HS-27A (cell line): ENCODE results near the gene LRP3.

Experiments
- DNase-seq: peaks from one replicate; pipeline ENCODE4 v3.0.0-alpha.2; 2012; ENCODE audit warnings: low read depth, missing footprints

LRP3 gene

DNA sequence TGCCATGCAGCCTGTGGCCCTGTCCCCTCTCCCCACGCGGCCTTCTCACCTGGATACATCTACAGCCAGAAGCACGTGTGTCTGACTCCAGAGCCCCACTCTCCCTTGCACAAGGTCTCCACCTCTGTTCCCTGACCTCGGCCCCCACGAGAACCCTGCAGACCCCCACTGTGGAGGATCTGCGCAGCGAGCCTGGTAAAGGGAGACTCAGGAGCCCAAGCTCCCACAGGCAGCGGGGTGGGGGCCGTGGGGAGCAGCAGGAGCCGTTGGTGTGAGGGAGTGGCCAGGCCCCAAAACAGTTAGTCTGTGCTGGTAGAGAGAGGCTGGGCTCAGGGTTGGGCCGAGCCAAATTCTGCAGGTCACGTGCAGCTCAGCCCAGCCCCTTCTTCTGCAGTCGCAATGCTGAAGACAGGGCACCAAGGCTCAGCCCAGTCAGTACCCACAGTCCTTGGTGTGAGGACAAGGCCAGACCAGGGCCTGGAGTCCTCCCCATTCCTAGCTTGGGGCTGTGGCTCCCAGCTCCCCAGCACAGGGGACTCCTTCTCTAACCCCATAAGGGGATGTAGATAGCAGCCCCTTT lies 60.2 kb downstream of the LRP3 start:
- DNase-seq, result no peak

DNA sequence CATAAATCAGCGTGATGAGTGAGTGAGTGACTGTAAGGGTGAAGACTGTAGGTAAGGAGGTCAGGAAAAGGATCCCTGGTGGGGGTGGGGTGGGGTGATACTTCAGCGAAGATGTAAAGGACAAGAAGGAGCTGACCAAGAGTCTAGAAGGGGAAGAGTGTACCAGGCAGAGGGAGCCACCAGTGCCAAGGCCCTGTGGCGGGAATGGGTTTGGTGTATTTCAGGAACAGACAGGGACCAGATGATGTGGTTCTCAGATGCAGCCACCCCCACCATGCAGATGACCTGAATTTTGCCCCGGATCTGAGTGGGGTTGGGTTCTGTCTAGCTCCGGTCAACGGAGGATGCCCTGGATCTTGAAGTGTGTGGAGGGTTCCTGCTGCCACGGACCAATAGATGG lies 61.7 kb downstream of the LRP3 start:
- no peak for DNase-seq

DNA sequence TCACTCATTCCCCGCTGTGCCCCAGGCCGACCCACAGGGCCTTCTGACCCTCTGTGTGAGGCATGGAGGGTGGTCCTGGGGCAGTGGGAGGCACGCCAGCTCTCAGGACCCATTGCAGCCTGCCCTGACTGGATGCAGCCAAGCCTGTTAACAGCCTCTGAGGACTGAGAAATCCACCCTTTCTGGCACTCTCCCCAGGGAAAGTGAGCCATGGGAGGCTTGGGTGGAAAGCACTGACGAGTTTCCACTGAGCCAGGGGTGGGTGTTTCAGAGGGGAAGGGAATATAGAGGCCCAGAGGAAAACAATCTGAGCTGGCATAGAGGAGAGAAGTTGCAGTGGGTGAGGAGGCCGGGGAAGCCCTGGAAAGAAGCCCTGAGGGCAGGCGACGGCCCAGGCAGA lies 62.1 kb downstream of the LRP3 start:
- no peak for DNase-seq

DNA sequence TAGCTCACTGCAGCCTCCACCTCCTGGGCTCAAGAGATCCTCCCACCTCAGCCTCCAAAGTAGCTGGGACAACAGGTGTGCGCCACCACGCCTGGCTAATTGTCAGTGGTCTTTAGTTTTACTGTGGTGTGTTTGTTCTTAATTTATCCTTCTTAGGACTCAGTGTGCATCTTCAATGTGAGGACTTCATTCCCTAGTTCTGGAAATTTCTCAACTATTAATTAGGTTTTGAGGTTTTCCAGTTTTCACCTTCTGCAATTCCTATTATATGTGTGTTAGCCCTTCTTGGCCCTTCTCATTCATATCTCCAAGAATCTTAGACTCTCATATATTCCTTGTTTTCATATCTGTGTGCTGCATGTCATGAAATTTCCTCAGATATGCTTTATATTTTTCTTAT lies 63.7 kb downstream of the LRP3 start:
- no peak for DNase-seq
